B cell (primary cell): ENCODE data around the gene ZNF804A. TPM values are rescaled to one million over a fixed set of nuclear protein-coding genes. Genes with fewer than 3 reads are reported as not detected.

Source experiments
- ATAC-seq: fragments of 200-7000 bp; cut with Tn5 transposase; one replicate; pipeline ENCODE4 v1.10.0; 2021; ENCODE audit warnings: low read depth, mild to moderate bottlenecking, moderate number of reproducible peaks, moderate library complexity
- CTCF ChIA-PET: fragments of 350-600 bp; sonication (Branson Sonifier 250); formaldehyde crosslinking; loops from one replicate; lab custom pipeline; 2021; ENCODE audit warnings: antibody characterized with exemption, inconsistent platforms; lab: Charles Lee
- POLR2A ChIA-PET: fragments of 350-600 bp; sonication (Branson Sonifier 250); formaldehyde crosslinking; loops from one replicate; lab custom pipeline; 2021; ENCODE audit warnings: antibody characterized with exemption; lab: Charles Lee
- DNase-seq: peaks from one replicate; pipeline ENCODE4 v3.0.0; 2013
- H2AFZ ChIP-seq: 2 replicates; pipeline ENCODE4 v1.6.1; 2012; ENCODE audit warnings: mild to moderate bottlenecking, low read depth, low read length; ENCODE audit not compliant: insufficient read depth, poor library complexity, severe bottlenecking
- H3K27ac ChIP-seq, 2 donors: 1 replicate in 1 of 2; 2 replicates in 1 of 2; pipeline ENCODE4 v1.5.1; 2012 to 2013; ENCODE audit warnings: low read length in 2 of 2, mild to moderate bottlenecking in 2 of 2, moderate library complexity in 1 of 2
- H3K27me3 ChIP-seq, 4 experiments: fragments of 200-600 bp in 1 of 4; sonication (generic) in 1 of 4; replicated peaks in 1 of 4; 1 replicate in 2 of 4; 2 replicates in 2 of 4; pipeline versions ENCODE4 v1.6.1 to v1.7.0; 2013 to 2016; ENCODE audit warnings: low read length in 3 of 4, mild to moderate bottlenecking in 2 of 4, mixed read lengths in 1 of 4, moderate library complexity in 1 of 4; ENCODE audit not compliant: insufficient read depth in 4 of 4, control insufficient read depth in 3 of 4; ENCODE audit errors: control extremely low read depth in 1 of 4
- H3K36me3 ChIP-seq, 2 experiments: replicated peaks in 1 of 2; 1 replicate in 1 of 2; 2 replicates in 1 of 2; pipeline versions ENCODE4 v1.6.1 to v1.7.1; 2013; ENCODE audit warnings: low read length in 1 of 2; ENCODE audit not compliant: insufficient read depth in 2 of 2, control insufficient read depth in 1 of 2; ENCODE audit errors: control extremely low read depth in 1 of 2, extremely low read depth in 1 of 2
- H3K4me1 ChIP-seq, 2 donors: fragments of 200-600 bp in 1 of 2; sonication (generic) in 1 of 2; 1 replicate in 1 of 2; 2 replicates in 1 of 2; pipeline versions ENCODE4 v1.5.1 to v1.6.1; 2013 to 2017; ENCODE audit warnings: low read length in 2 of 2; ENCODE audit not compliant: control insufficient read depth in 2 of 2, insufficient read depth in 2 of 2
- H3K4me2 ChIP-seq: replicated peaks from 2 replicates; pipeline ENCODE3; 2012; ENCODE audit warnings: mild to moderate bottlenecking, low read depth, low read length; ENCODE audit not compliant: poor library complexity, severe bottlenecking
- H3K4me3 ChIP-seq, 5 experiments: fragments of 200-600 bp in 1 of 5; sonication (generic) in 1 of 5; 1 replicate in 3 of 5; 2 replicates in 2 of 5; pipeline versions ENCODE4 v1.5.1 to v1.7.0; 2011 to 2016; ENCODE audit warnings: low read length in 4 of 5, mild to moderate bottlenecking in 4 of 5, low read depth in 2 of 5, control low read depth in 1 of 5, moderate library complexity in 1 of 5; ENCODE audit not compliant: insufficient read depth in 1 of 5; ENCODE audit errors: control extremely low read depth in 1 of 5, extremely low read depth in 1 of 5
- H3K79me2 ChIP-seq: fragments of 200-600 bp; sonication (generic); one replicate; pipeline ENCODE4 v1.6.0; 2016; ENCODE audit warnings: low read length; ENCODE audit not compliant: control insufficient read depth, insufficient read depth
- H3K9ac ChIP-seq: fragments of 200-600 bp; sonication (generic); 2 replicates; pipeline ENCODE4 v1.6.1; 2017; ENCODE audit warnings: mild to moderate bottlenecking, low read length, moderate library complexity
- H3K9me3 ChIP-seq, 3 donors: one replicate each; pipeline versions ENCODE4 v1.6.1 to v1.7.1; 2013; ENCODE audit warnings: low read length in 2 of 3; ENCODE audit not compliant: control insufficient read depth in 2 of 3, insufficient read depth in 1 of 3; ENCODE audit errors: control extremely low read depth in 1 of 3
- H4K20me1 ChIP-seq: 2 replicates; pipeline ENCODE4 v1.6.0; 2012; ENCODE audit warnings: mild to moderate bottlenecking, low read length; ENCODE audit not compliant: insufficient read depth, control insufficient read depth, poor library complexity, severe bottlenecking
- H3K27ac Mint-ChIP-seq: one replicate; pipeline ENCODE4 v1.8.0; 2021; ENCODE audit warnings: mixed read lengths
- H3K27me3 Mint-ChIP-seq: one replicate; pipeline ENCODE4 v1.8.0; 2021; ENCODE audit warnings: mixed read lengths
- H3K4me1 Mint-ChIP-seq: one replicate; pipeline ENCODE4 v1.8.0; 2021; ENCODE audit warnings: mixed read lengths
- H3K4me3 Mint-ChIP-seq: one replicate; pipeline ENCODE4 v1.8.0; 2021; ENCODE audit warnings: mixed read lengths
- H3K9me3 Mint-ChIP-seq: one replicate; pipeline ENCODE4 v1.8.0; 2022; ENCODE audit warnings: mixed read lengths; ENCODE audit not compliant: insufficient read depth
- CTCF ChIP-seq: fragments of 200-600 bp; IDR thresholded peaks from one replicate; pipeline ENCODE4 v1.8.0; 2022; ENCODE audit warnings: antibody characterized with exemption, mild to moderate bottlenecking
- EZH2 ChIP-seq: IDR thresholded peaks from 2 replicates; pipeline ENCODE4 v1.6.1; 2012; ENCODE audit warnings: borderline replicate concordance, low read depth, mild to moderate bottlenecking, moderate library complexity, low read length; ENCODE audit not compliant: insufficient read depth, poor library complexity, severe bottlenecking
- WGBS: methylation state at CpG from one replicate; pipeline ENCODE4 v1.1.5; 2013; ENCODE audit warnings: missing lambda C conversion rate; ENCODE audit not compliant: insufficient coverage; 5-methylcytosine and 5-hydroxymethylcytosine counted together
- intact Hi-C: fragments of 100-400 bp; cut with micrococcal nuclease; formaldehyde crosslinking; loops from one replicate; pipeline ENCODE4 v1.10.0; 2022
- polyA plus RNA-seq: library from polyadenylated mRNA; depleted of rRNA; stranded (reverse); fragments of >200 nt; gene quantifications from 2 replicates; pipeline ENCODE4 v1.2.3, GENCODE V29; 2012
- total RNA-seq, 2 donors: library from RNA; stranded (reverse); fragments of 120-200 nt in 1 of 2; gene quantifications; 1 replicate in 1 of 2; 2 replicates in 1 of 2; pipeline versions ENCODE4 v1.2.3 to v1.2.4, GENCODE V29; 2013 to 2022

ZNF804A gene
- total and polyA plus RNA-seq, 2 donors (not counting 1 experiment from before 2014, with no cell fraction given) = 1.2 to 2.4 TPM

GRCh38 chr2:184859187-184859586 is 260.9 kb downstream of the ZNF804A start:
- Histone ChIP-seq H3K4me2 (no peak overlapping the region), H4K20me1 (no peaks in the 10 kb centered on the region), H3K79me2 (no peaks in the 10 kb centered on the region), H3K4me1 (no peaks in the 10 kb centered on the region), H3K27ac (no peak overlapping the region), H3K9me3 (peaks cover 2 to 20% (median 10%) of the 10 kb centered on the region in 3 donors), H3K36me3 (no peaks in the 10 kb centered on the region), H2AFZ (no peak overlapping the region), H3K9ac (no peak overlapping the region), H3K4me3 (no peak overlapping the region), H3K27me3 (no peaks in the 10 kb centered on the region)
- Mint-ChIP-seq H3K27ac (no peak overlapping the region), H3K4me1 (no peaks in the 10 kb centered on the region), H3K27me3 (no peaks in the 10 kb centered on the region), H3K9me3 (peaks cover 17% of the 10 kb centered on the region), H3K4me3 (no peak overlapping the region)
- CTCF ChIA-PET = no interaction called here
- ATAC-seq (no peak), DNase-seq (no peak)
- no peak for TF ChIP-seq CTCF
- no peak for TF ChIP-seq EZH2
- intact Hi-C loops = no loop called here
- POLR2A ChIA-PET = no interaction called here

GRCh38 chr2:184860744-184861143 is 262.4 kb downstream of the ZNF804A start:
- no peak overlapping the region for H3K27ac Mint-ChIP-seq
- no peak for DNase-seq
- H3K27me3 ChIP-seq = no peaks in the 10 kb centered on the region

More at GRCh38 chr2:184860744-184861143, 262.4 kb downstream of the ZNF804A start:
- ATAC-seq = no peak
- no peaks in the 10 kb centered on the region for H3K4me1 Mint-ChIP-seq
- no peak overlapping the region for H3K4me3 Mint-ChIP-seq
- H4K20me1 ChIP-seq = no peaks in the 10 kb centered on the region
- no peak overlapping the region for H3K4me2 ChIP-seq
- WGBS = 94% methylated on average over 1 of the region's 2 CpGs
- H3K79me2 ChIP-seq = no peaks in the 10 kb centered on the region
- TF ChIP-seq EZH2 (no peak), CTCF (no peak)
- intact Hi-C loops = no loop called here
- H2AFZ ChIP-seq = no peak overlapping the region
- H3K4me3 ChIP-seq = no peak overlapping the region
- CTCF ChIA-PET = no interaction called here
- H3K9me3 ChIP-seq = peaks cover 0 to 20% (median 10%) of the 10 kb centered on the region in 3 donors
- POLR2A ChIA-PET = no interaction called here
- H3K27me3 Mint-ChIP-seq = no peaks in the 10 kb centered on the region
- no peaks in the 10 kb centered on the region for H3K4me1 ChIP-seq
- H3K27ac ChIP-seq = no peak overlapping the region
- no peak overlapping the region for H3K9ac ChIP-seq
- H3K9me3 Mint-ChIP-seq = peaks cover 12% of the 10 kb centered on the region
- no peaks in the 10 kb centered on the region for H3K36me3 ChIP-seq
